ENCODE data around the gene CDH15.

DNA sequence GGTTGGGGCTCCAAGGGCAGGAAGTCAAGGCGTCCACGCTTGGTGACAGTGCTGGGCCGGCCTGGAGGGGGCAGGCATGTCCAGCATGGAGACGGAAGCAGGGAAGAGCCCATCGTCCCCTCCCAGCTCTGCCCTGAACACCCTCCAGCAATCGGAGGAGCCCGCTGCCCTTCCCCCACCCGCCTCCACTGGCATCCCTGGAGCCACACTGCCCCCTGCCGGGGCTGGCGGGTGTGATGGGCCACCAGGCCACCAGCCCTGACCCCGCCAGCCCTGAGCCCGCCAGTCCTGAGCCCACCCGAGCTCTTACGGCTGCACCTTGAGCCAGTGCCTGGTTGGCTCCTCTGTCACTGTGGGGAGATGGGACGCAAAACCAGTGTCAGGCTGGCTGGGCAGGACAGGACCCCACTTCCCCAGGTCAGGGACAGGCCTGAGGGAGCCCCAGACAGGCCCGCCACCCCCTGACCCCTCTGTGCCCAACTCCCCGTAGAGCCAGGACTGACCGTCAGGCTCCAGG lies 4.1 kb upstream of the CDH15 start:
- TF ChIP-seq, protein P1, sequence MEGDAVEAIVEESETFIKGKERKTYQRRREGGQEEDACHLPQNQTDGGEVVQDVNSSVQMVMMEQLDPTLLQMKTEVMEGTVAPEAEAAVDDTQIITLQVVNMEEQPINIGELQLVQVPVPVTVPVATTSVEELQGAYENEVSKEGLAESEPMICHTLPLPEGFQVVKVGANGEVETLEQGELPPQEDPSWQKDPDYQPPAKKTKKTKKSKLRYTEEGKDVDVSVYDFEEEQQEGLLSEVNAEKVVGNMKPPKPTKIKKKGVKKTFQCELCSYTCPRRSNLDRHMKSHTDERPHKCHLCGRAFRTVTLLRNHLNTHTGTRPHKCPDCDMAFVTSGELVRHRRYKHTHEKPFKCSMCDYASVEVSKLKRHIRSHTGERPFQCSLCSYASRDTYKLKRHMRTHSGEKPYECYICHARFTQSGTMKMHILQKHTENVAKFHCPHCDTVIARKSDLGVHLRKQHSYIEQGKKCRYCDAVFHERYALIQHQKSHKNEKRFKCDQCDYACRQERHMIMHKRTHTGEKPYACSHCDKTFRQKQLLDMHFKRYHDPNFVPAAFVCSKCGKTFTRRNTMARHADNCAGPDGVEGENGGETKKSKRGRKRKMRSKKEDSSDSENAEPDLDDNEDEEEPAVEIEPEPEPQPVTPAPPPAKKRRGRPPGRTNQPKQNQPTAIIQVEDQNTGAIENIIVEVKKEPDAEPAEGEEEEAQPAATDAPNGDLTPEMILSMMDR (IDR thresholded peaks at IDR 0.05; ENCODE audit: insufficient read depth, low read depth, low read length): peak; percentile 50
- TF ChIP-seq EZH2 (IDR thresholded peaks at IDR 0.05; ENCODE audit: insufficient read depth, low read length): no peak

Measured in astrocyte (in vitro differentiated cells and primary cell).